AG09309 (cell line): Measurements from ENCODE around the gene ATP6AP1.

ENCODE experiments used
- DNase-seq: peaks from one replicate; pipeline ENCODE4 v3.0.0-alpha.2; 2010; ENCODE audit warnings: low read depth
- H3K4me3 ChIP-seq: 2 replicates; pipeline ENCODE4 v1.5.1; 2011; ENCODE audit warnings: mild to moderate bottlenecking, low read depth, low read length, moderate library complexity; ENCODE audit not compliant: control insufficient read depth
- CTCF ChIP-seq: IDR thresholded peaks from 2 replicates; pipeline ENCODE4 v1.5.1; 2011; ENCODE audit warnings: mild to moderate bottlenecking, low read depth, low read length, inconsistent platforms; ENCODE audit not compliant: insufficient read depth, control insufficient read depth; ENCODE audit errors: missing control alignments

The ATP6AP1 gene

GRCh38 chrX:154432210-154432609 lies 3.7 kb downstream of the ATP6AP1 start:
- DNase-seq = no peak
- no peak for TF ChIP-seq CTCF
- no peak overlapping the region for H3K4me3 ChIP-seq

DNA sequence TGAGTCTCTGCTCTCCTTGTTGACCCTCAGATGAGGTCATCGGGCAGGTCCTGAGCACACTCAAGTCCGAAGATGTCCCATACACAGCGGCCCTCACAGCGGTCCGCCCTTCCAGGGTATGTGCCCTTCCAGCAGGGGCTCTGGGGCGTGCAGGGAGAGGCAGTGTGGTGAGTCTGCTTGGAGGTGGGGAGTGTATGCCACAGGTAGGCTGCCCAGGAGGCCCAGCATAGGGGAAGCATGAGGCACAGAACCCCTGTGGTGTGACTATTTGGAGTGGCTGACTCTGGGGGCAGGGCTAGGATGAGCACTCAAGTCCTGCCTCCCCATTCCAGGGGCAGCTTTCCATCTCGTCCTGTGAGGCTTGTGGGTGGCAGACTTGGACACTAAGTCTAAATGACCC lies 5.1 kb downstream of the ATP6AP1 start:
- DNase-seq = no peak
- H3K4me3 ChIP-seq = no peak overlapping the region
- TF ChIP-seq CTCF = no peak

GRCh38 chrX:154434394-154435168 lies 6.1 kb downstream of the ATP6AP1 start:
- no peak for TF ChIP-seq CTCF
- no peak for DNase-seq
- H3K4me3 ChIP-seq = no peak overlapping the region

DNA sequence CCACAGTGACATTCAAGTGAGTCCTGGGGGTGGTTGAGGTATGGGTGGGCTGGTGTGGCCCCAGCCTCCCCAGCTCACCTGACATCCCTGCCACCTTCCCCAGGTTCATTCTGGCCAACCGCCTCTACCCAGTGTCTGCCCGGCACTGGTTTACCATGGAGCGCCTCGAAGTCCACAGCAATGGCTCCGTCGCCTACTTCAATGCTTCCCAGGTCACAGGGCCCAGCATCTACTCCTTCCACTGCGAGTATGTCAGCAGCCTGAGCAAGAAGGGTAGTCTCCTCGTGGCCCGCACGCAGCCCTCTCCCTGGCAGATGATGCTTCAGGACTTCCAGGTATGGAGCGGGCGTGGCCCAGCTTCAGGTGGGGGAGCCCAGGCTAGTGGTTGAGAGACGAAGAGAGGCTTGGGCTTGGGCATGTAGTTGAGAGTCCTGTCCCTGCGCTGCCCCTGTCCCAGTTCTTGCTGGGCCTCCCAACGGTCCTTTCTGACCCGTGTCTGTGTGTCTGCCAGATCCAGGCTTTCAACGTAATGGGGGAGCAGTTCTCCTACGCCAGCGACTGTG lies 6.8 kb downstream of the ATP6AP1 start:
- H3K4me3 ChIP-seq = no peak overlapping the region
- DNase-seq = no peak
- TF ChIP-seq CTCF = no peak

- peak overlapping the region; percentile 79 for H3K4me3 ChIP-seq
- no peak for DNase-seq
- no peak for TF ChIP-seq CTCF
These were observed 8.0 kb downstream of the ATP6AP1 start for GRCh38 chrX:154436374-154436982.

DNA sequence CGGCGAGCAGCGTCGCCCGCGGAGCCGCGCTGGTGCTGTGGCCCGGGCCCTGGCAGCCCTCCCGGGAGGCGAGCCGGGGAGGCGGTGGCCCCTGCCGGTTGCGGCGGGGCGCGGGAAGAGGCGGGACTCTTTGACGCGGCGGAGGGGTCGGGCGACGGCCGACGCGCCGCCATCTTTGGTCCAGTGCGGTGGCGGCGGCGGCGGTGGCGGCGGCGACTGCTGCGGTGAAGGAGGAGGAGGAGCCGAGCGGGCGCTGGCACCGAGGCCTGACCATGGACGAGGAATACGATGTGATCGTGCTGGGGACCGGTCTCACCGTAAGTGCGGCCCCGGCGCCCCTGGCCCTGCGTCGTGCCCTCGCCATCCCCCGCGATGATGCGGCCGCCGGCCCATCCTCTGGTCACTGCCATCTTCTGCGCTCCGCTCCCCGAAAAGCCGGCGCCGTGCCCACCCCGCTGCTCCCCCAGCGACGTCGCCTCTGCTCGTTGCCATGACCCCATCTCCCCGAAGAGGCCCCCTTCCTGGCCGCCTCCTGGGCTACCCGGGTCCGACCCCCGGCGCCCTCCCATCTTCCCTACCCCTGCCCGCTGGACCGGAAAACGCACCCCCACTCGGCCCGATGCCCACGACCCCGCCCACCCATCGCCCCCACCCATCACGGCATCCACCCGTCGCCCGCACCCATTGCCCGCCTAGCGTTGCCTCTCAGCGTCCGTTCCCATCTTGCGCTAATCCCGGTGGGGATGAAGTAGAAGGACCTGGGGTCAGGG lies 8.7 kb downstream of the ATP6AP1 start, which contains the start of gene GDI1:
GDI1 (plus strand) TSS at position 172 of the 770 bp plus-strand sequence; CDS start at position 273, 101 bp downstream.
- no peak for DNase-seq
- peak within 1 kb of the TSS; percentile 79 for H3K4me3 ChIP-seq
- no peak for TF ChIP-seq CTCF
